ENCODE measurements around the gene NAA30.

Gene NAA30

DNA sequence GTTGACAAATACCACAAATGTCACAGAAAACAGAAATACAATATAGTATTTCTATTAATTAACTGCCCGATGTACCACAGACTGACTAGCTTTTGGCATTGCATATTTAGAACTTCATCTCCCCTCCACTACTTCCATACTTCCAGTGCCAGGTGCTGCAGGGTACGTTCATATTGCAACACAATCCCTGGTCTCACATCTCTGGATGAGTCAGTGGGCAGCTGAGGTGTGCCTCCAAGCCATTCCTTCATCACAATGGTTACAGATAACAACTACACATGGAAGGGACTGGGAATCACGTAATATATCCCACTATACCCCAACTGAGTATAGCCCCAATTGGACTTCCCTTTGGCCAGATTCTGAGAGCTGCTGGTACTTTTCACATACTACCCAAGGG lies 72.2 kb downstream of the NAA30 start:
- H3K79me2 ChIP-seq (ENCODE audit: low read length): no peaks in the 10 kb centered on the region
- H3K4me1 ChIP-seq (ENCODE audit: low read length): no peaks in the 10 kb centered on the region
- H2AFZ ChIP-seq (ENCODE audit: low read length): no peak overlapping the region

DNA sequence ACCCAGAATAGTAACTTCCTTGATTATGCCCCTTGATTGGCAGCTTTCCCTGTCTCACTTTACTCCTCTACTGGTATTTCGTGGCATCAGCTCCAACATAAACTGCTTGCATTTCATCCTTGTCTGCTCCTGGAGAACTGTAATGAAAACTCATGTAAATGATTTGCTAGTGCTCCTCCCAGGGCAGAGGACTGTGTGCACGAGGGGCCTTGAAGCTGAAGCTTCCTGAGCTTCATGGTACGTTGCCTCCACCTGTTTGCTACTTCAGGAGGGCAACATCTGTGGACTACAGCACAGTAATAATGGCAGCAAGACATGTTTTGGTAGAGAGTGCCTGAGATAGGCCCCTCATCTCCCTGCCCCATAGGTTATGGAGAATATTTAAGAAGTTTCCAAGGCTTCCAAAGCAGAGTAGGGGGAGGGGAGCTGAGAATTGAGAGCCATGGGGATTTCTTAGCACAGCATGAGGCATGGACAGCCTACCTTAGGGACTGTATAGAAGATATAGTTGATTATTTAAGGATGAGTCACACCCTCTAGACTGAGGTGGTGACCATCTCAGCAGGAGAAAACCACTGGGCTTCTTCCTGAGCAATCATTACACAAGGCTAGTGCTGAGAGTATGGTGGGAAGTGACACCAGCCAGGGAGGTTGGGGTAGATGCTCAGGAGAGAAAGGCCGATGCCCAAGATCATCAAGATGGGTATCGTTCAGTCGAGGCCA lies 73.8 kb downstream of the NAA30 start:
- no peaks in the 10 kb centered on the region for H3F3A ChIP-seq (ENCODE audit: insufficient read depth, low read length)
- no peaks in the 10 kb centered on the region for H3K36me3 ChIP-seq (replicated peaks; ENCODE audit: insufficient read depth, low read length)
- DNase-seq: no peak
- H3K9me2 ChIP-seq (replicated peaks; ENCODE audit: insufficient read depth, low read length): no peaks in the 10 kb centered on the region
- no peak overlapping the region for H3K9ac ChIP-seq (ENCODE audit: low read length)
- TF ChIP-seq, protein P1, sequence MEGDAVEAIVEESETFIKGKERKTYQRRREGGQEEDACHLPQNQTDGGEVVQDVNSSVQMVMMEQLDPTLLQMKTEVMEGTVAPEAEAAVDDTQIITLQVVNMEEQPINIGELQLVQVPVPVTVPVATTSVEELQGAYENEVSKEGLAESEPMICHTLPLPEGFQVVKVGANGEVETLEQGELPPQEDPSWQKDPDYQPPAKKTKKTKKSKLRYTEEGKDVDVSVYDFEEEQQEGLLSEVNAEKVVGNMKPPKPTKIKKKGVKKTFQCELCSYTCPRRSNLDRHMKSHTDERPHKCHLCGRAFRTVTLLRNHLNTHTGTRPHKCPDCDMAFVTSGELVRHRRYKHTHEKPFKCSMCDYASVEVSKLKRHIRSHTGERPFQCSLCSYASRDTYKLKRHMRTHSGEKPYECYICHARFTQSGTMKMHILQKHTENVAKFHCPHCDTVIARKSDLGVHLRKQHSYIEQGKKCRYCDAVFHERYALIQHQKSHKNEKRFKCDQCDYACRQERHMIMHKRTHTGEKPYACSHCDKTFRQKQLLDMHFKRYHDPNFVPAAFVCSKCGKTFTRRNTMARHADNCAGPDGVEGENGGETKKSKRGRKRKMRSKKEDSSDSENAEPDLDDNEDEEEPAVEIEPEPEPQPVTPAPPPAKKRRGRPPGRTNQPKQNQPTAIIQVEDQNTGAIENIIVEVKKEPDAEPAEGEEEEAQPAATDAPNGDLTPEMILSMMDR (IDR thresholded peaks at IDR 0.05; ENCODE audit: low read length): no peak
- TF ChIP-seq EZH2phosphoT487 (IDR thresholded peaks at IDR 0.05; ENCODE audit: low read length) (no peak), EZH2 (optimal IDR thresholded peaks at IDR 0.05; ENCODE audit: low read depth, low read length) (no peak)
- H3K4me1 ChIP-seq (ENCODE audit: low read length): no peaks in the 10 kb centered on the region
- H3K4me2 ChIP-seq (ENCODE audit: low read depth, low read length): no peak overlapping the region
- H3K79me2 ChIP-seq (ENCODE audit: low read length): no peaks in the 10 kb centered on the region
- H2AFZ ChIP-seq (ENCODE audit: low read length): no peak overlapping the region
- H4K20me1 ChIP-seq (ENCODE audit: insufficient read depth, low read length): no peaks in the 10 kb centered on the region
- H3K9me3 ChIP-seq (replicated peaks; ENCODE audit: insufficient read depth, low read length): no peaks in the 10 kb centered on the region
- H3K27me3 ChIP-seq (replicated peaks; ENCODE audit: insufficient read depth, low read length): no peaks in the 10 kb centered on the region
- H3K4me3 ChIP-seq (ENCODE audit: low read length): no peak overlapping the region
- H3K27ac ChIP-seq (ENCODE audit: low read length): no peak overlapping the region

More for the DNA sequence above, 72.2 kb downstream of the NAA30 start:
- Histone ChIP-seq H3K4me2 (ENCODE audit: low read depth, low read length) (no peak overlapping the region), H3K36me3 (replicated peaks; ENCODE audit: insufficient read depth, low read length) (no peaks in the 10 kb centered on the region), H3K4me3 (ENCODE audit: low read length) (no peak overlapping the region), H3K27me3 (replicated peaks; ENCODE audit: insufficient read depth, low read length) (no peaks in the 10 kb centered on the region), H3K9me2 (replicated peaks; ENCODE audit: insufficient read depth, low read length) (no peaks in the 10 kb centered on the region), H4K20me1 (ENCODE audit: insufficient read depth, low read length) (no peaks in the 10 kb centered on the region), H3F3A (ENCODE audit: insufficient read depth, low read length) (no peaks in the 10 kb centered on the region), H3K27ac (ENCODE audit: low read length) (no peak overlapping the region), H3K9me3 (replicated peaks; ENCODE audit: insufficient read depth, low read length) (no peaks in the 10 kb centered on the region), H3K9ac (ENCODE audit: low read length) (no peak overlapping the region)
- no peak for TF ChIP-seq EZH2 (optimal IDR thresholded peaks at IDR 0.05; ENCODE audit: low read depth, low read length)
- no peak for DNase-seq

Data from MM.1S (cell line).